H1 (cell line): Measurements from ENCODE around the gene GPR150. TPM values are rescaled to one million over a fixed set of nuclear protein-coding genes. Genes with fewer than 3 reads are reported as not detected.

Source experiments
- BRCA1 ChIP-seq: IDR thresholded peaks from 2 replicates; pipeline ENCODE4 v1.6.1; 2012; ENCODE audit warnings: low read depth, low read length, improper control_type of control experiment
- CHD2 ChIP-seq: IDR thresholded peaks from 2 replicates; pipeline ENCODE4 v1.6.1; 2012; ENCODE audit warnings: low read length, improper control_type of control experiment
- EGR1 ChIP-seq: IDR thresholded peaks from 2 replicates; pipeline ENCODE4 v1.6.1; 2011; ENCODE audit warnings: low read depth, low read length, borderline replicate concordance
- EP300 ChIP-seq, 2 experiments: IDR thresholded peaks; 1 replicate in 1 of 2; 2 replicates in 1 of 2; pipeline ENCODE4 v1.6.1; 2011 to 2012; ENCODE audit warnings: low read depth in 2 of 2, low read length in 2 of 2, mild to moderate bottlenecking in 2 of 2, borderline replicate concordance in 1 of 2, inconsistent platforms in 1 of 2, moderate library complexity in 1 of 2
- KDM4A ChIP-seq: IDR thresholded peaks from one replicate; pipeline ENCODE4 v1.7.1; 2012; ENCODE audit warnings: low read depth, mild to moderate bottlenecking, moderate library complexity, low read length, inconsistent platforms; ENCODE audit not compliant: severe bottlenecking
- NANOG ChIP-seq: IDR thresholded peaks from 2 replicates; pipeline ENCODE4 v1.6.1; 2011; ENCODE audit warnings: low read length, low read depth, mild to moderate bottlenecking, inconsistent platforms; ENCODE audit not compliant: insufficient read depth, poor library complexity, severe bottlenecking
- NRF1 ChIP-seq: IDR thresholded peaks from 2 replicates; pipeline ENCODE4 v1.6.1; 2011; ENCODE audit warnings: mild to moderate bottlenecking, low read depth, low read length, improper control_type of control experiment
- POLR2AphosphoS5 ChIP-seq: IDR thresholded peaks from 2 replicates; pipeline ENCODE4 v1.6.1; 2011; ENCODE audit warnings: low read depth, low read length
- RFX5 ChIP-seq: IDR thresholded peaks from 2 replicates; pipeline ENCODE4 v1.6.1; 2011; ENCODE audit warnings: low read depth, low read length, improper control_type of control experiment, borderline replicate concordance
- TAF1 ChIP-seq: IDR thresholded peaks from 2 replicates; pipeline ENCODE4 v1.6.1; 2011; ENCODE audit warnings: mild to moderate bottlenecking, low read depth, low read length
- polyA plus RNA-seq, 7 experiments: library from polyadenylated mRNA; depleted of rRNA in 3 of 7; stranded (reverse) in 5 of 7; unstranded in 2 of 7; fragments of >200 nt in 5 of 7; fragments of 200-250 nt in 2 of 7; gene quantifications; 1 replicate in 5 of 7; 2 replicates in 1 of 7; 4 replicates in 1 of 7; pipeline versions ENCODE4 v1.2.1 to v1.2.3, GENCODE V29; 2011 to 2013; ENCODE audit warnings: missing spikeins in 2 of 7, mixed read lengths in 2 of 7
- total RNA-seq: library from RNA; stranded (reverse); fragmentation: NEBNext Ultra II Directional; extraction: Animal tissue kit (Norgen Biotek cat#: 25700); gene quantifications from 2 replicates; pipeline ENCODE4 v1.2.1, GENCODE V29; 2021
- TF ChIP-seq, protein P1 (sequence below): fragments of 300-600 bp; sonication (generic); IDR thresholded peaks from 2 replicates; pipeline ENCODE4 v1.7.1; 2012; ENCODE audit warnings: low read length, moderate library complexity, mild to moderate bottlenecking, inconsistent platforms; ENCODE audit not compliant: insufficient replicate concordance
- TF ChIP-seq, protein P2 (sequence below): IDR thresholded peaks from 2 replicates; pipeline ENCODE4 v1.6.1; 2012; ENCODE audit warnings: inconsistent platforms

The GPR150 gene
- total and polyA plus RNA-seq, 2 of the 8 experiments (the other 6 are each of a cell fraction or from before 2014, with no cell fraction given) = 0.14 TPM; not detected in 1

DNA sequence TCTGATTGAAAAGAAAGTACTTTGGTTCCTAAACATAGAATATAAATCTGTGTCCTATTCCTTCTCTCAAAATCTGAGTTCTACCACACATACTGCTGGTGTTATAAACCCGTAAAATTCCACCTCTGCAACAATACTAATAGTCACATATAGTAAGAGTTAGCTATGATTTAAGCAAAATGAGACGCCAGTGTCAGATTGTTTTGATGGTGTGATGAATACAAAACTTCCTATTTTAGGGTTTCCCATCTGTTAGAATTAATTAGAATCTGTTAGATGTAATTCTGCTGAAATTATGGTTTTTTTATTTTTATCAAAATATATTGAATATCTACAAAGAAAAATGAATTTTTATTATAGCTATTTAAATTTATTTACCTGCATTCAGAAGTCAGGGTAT is 38.3 kb upstream of the GPR150 start (continued):
- TF ChIP-seq, protein P1, sequence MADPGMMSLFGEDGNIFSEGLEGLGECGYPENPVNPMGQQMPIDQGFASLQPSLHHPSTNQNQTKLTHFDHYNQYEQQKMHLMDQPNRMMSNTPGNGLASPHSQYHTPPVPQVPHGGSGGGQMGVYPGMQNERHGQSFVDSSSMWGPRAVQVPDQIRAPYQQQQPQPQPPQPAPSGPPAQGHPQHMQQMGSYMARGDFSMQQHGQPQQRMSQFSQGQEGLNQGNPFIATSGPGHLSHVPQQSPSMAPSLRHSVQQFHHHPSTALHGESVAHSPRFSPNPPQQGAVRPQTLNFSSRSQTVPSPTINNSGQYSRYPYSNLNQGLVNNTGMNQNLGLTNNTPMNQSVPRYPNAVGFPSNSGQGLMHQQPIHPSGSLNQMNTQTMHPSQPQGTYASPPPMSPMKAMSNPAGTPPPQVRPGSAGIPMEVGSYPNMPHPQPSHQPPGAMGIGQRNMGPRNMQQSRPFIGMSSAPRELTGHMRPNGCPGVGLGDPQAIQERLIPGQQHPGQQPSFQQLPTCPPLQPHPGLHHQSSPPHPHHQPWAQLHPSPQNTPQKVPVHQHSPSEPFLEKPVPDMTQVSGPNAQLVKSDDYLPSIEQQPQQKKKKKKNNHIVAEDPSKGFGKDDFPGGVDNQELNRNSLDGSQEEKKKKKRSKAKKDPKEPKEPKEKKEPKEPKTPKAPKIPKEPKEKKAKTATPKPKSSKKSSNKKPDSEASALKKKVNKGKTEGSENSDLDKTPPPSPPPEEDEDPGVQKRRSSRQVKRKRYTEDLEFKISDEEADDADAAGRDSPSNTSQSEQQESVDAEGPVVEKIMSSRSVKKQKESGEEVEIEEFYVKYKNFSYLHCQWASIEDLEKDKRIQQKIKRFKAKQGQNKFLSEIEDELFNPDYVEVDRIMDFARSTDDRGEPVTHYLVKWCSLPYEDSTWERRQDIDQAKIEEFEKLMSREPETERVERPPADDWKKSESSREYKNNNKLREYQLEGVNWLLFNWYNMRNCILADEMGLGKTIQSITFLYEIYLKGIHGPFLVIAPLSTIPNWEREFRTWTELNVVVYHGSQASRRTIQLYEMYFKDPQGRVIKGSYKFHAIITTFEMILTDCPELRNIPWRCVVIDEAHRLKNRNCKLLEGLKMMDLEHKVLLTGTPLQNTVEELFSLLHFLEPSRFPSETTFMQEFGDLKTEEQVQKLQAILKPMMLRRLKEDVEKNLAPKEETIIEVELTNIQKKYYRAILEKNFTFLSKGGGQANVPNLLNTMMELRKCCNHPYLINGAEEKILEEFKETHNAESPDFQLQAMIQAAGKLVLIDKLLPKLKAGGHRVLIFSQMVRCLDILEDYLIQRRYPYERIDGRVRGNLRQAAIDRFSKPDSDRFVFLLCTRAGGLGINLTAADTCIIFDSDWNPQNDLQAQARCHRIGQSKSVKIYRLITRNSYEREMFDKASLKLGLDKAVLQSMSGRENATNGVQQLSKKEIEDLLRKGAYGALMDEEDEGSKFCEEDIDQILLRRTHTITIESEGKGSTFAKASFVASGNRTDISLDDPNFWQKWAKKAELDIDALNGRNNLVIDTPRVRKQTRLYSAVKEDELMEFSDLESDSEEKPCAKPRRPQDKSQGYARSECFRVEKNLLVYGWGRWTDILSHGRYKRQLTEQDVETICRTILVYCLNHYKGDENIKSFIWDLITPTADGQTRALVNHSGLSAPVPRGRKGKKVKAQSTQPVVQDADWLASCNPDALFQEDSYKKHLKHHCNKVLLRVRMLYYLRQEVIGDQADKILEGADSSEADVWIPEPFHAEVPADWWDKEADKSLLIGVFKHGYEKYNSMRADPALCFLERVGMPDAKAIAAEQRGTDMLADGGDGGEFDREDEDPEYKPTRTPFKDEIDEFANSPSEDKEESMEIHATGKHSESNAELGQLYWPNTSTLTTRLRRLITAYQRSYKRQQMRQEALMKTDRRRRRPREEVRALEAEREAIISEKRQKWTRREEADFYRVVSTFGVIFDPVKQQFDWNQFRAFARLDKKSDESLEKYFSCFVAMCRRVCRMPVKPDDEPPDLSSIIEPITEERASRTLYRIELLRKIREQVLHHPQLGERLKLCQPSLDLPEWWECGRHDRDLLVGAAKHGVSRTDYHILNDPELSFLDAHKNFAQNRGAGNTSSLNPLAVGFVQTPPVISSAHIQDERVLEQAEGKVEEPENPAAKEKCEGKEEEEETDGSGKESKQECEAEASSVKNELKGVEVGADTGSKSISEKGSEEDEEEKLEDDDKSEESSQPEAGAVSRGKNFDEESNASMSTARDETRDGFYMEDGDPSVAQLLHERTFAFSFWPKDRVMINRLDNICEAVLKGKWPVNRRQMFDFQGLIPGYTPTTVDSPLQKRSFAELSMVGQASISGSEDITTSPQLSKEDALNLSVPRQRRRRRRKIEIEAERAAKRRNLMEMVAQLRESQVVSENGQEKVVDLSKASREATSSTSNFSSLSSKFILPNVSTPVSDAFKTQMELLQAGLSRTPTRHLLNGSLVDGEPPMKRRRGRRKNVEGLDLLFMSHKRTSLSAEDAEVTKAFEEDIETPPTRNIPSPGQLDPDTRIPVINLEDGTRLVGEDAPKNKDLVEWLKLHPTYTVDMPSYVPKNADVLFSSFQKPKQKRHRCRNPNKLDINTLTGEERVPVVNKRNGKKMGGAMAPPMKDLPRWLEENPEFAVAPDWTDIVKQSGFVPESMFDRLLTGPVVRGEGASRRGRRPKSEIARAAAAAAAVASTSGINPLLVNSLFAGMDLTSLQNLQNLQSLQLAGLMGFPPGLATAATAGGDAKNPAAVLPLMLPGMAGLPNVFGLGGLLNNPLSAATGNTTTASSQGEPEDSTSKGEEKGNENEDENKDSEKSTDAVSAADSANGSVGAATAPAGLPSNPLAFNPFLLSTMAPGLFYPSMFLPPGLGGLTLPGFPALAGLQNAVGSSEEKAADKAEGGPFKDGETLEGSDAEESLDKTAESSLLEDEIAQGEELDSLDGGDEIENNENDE = no peak
- TF ChIP-seq NANOG = no peak
- no peak for TF ChIP-seq NRF1
- no peak for TF ChIP-seq EP300 (IDR thresholded peaks at IDR 0.05; ENCODE audit: borderline replicate concordance in 1 of 2, low read depth in 2 of 2, low read length in 2 of 2)
- no peak for TF ChIP-seq TAF1
- TF ChIP-seq RFX5 = no peak
- TF ChIP-seq, protein P2, sequence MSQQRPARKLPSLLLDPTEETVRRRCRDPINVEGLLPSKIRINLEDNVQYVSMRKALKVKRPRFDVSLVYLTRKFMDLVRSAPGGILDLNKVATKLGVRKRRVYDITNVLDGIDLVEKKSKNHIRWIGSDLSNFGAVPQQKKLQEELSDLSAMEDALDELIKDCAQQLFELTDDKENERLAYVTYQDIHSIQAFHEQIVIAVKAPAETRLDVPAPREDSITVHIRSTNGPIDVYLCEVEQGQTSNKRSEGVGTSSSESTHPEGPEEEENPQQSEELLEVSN = no peak
- no peak for TF ChIP-seq CHD2
- TF ChIP-seq EGR1 = no peak
- TF ChIP-seq POLR2AphosphoS5 = no peak
- no peak for TF ChIP-seq KDM4A
- no peak for TF ChIP-seq BRCA1
